ENCODE data around the gene RAB5IF. TPM values are rescaled to one million over a fixed set of nuclear protein-coding genes. Genes with fewer than 3 reads are reported as not detected.

RAB5IF gene
- total RNA-seq, 1 donor from 2014 or later = 65.2 TPM

- TF ChIP-seq CTCF (IDR thresholded peaks at IDR 0.05) = no peak
- DNase-seq (ENCODE audit: extremely low spot score, unreplicated experiment) = no peak
- H3K27ac Mint-ChIP-seq (ENCODE audit: unreplicated experiment) = no peak overlapping the region
These were observed 51.2 kb downstream of the RAB5IF start for GRCh38 chr20:36656733-36657132.

GRCh38 chr20:36658300-36658699, 52.7 kb downstream of the RAB5IF start:
- Mint-ChIP-seq H3K27me3 (ENCODE audit: unreplicated experiment) (no peaks in the 10 kb centered on the region), H3K4me3 (ENCODE audit: unreplicated experiment) (no peak overlapping the region), H3K4me1 (ENCODE audit: unreplicated experiment) (no peaks in the 10 kb centered on the region), H3K27ac (ENCODE audit: unreplicated experiment) (no peak overlapping the region), H3K9me3 (ENCODE audit: unreplicated experiment) (no peaks in the 10 kb centered on the region), H3K36me3 (ENCODE audit: unreplicated experiment) (peaks cover 12% of the 10 kb centered on the region)
- no peak for DNase-seq (ENCODE audit: extremely low spot score, unreplicated experiment)
- TF ChIP-seq CTCF (IDR thresholded peaks at IDR 0.05) = no peak

More at GRCh38 chr20:36656733-36657132, 51.2 kb downstream of the RAB5IF start:
- Mint-ChIP-seq H3K27me3 (ENCODE audit: unreplicated experiment) (no peaks in the 10 kb centered on the region), H3K9me3 (ENCODE audit: unreplicated experiment) (no peaks in the 10 kb centered on the region), H3K4me1 (ENCODE audit: unreplicated experiment) (no peaks in the 10 kb centered on the region), H3K36me3 (ENCODE audit: unreplicated experiment) (peaks cover 16% of the 10 kb centered on the region), H3K4me3 (ENCODE audit: unreplicated experiment) (no peak overlapping the region)

Other genes starting within 250 kb of the RAB5IF start
- 197 and 200 TPM in 2 replicates for gene MYL9, start 64.3 kb upstream of the RAB5IF start, total RNA-seq
- gene TGIF2, start 32.2 kb upstream of the RAB5IF start, total RNA-seq = 29.2 and 35.0 TPM in 2 replicates
- not detected in 2 replicates for gene SLA2, start 40.4 kb downstream of the RAB5IF start, total RNA-seq
- 32.2 and 33.5 TPM in 2 replicates for gene NDRG3, start 140.3 kb downstream of the RAB5IF start, total RNA-seq
- gene DSN1, start 168.0 kb downstream of the RAB5IF start, total RNA-seq = 6.7 and 7.6 TPM in 2 replicates

Measured in osteocyte (in vitro differentiated cells).